CD4-positive, alpha-beta T cell treated with Interferon gamma for 1 hour (primary cell): ENCODE results near the gene MSH3.

Experiments used
- DNase-seq: peaks from one replicate; pipeline ENCODE4 v3.0.0-alpha.2; 2020

MSH3 gene

DNA sequence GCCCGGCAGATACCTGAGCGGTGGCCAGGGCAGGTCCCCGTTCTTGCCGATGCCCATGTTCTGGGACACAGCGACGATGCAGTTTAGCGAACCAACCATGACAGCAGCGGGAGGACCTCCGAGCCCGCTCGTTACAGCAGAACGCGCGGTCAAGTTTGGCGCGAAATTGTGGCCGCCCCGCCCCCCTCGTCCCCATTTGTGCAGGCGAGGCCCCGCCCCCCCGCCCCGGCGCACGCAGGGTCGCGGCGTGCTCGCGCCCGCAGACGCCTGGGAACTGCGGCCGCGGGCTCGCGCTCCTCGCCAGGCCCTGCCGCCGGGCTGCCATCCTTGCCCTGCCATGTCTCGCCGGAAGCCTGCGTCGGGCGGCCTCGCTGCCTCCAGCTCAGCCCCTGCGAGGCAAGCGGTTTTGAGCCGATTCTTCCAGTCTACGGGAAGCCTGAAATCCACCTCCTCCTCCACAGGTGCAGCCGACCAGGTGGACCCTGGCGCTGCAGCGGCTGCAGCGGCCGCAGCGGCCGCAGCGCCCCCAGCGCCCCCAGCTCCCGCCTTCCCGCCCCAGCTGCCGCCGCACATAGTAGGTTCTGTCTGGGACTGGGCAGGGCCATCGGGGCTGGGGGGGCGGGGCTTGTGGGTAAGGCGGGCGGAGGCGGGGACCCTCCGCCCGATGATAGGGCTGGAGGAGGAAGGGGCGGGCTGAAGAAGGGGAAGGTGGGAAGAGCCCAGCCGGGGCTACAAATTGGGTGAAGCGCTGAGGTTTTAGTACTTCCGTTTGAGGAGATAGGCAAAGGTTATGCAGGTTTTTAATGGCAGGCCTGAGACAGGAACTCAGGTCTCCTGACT, at the start of gene MSH3, which contains the start of gene DHFR:
Gene MSH3, plus strand, starts transcription at position 262 of the 840 bp plus-strand sequence. Its CDS starts 76 bp downstream, at position 338.
Gene DHFR, minus strand, starts transcription at position 593 of the 840 bp plus-strand sequence. Its CDS starts 494 bp downstream, at position 99.
- peak; percentile 91 for DNase-seq

DNA sequence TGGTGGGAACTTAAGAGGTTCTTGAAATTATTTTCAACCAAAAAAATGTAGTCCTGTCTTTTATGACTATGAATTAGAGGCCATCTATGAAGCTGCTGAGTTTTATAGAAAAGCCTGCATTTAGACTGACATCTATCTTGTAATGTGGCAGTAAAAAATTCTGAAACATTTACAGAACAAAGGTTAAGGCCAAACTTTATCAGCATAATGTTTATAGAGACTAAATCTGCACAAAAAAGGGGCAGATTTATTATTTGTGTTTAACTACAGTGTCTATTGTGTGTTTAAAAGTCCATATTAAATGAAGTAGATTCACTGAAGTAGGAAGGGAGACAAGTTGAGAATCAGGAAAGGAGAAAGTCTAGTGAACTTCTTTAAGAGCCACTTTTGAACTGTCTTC, 47.1 kb upstream of the MSH3 start:
- no peak for DNase-seq

DNA sequence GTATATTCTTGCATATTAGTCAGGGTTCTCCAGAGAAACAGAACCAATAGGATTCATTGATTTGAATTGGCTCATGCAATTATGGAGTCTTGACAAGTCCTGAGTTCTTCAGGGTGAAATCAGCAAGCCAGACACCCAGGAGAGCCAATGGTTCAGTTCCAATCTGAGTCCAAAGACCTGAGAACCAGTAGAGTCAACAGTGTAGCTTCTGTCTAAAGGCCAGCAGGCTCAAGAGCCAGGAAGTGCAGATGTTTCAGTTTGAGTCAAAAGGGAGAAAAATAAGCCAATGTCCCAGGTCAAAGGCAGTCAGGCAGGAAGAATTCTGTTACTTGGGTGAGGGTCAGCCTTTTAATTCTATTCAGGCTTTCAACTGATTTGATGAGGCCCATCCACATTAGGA, 46.6 kb upstream of the MSH3 start:
- DNase-seq = no peak

DNA sequence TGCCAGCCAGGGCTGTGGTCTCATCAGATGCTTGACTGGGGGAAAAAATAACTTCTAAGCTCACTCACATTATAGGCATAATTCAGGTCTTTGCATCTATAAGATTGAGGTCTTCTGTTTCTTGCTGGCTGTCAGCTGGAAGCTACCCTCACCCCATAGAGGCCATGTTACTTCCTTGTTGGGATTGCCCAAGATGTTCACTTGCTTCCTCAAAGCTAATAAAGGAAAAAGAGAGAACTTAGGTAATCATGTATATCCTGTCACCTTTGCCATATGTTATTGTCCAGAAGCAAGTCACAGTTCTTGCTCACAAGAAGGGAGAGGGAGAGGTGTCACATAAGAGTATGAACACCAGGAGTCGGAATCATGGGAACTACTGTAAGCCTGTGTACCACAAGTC, 45.7 kb upstream of the MSH3 start:
- no peak for DNase-seq

DNA sequence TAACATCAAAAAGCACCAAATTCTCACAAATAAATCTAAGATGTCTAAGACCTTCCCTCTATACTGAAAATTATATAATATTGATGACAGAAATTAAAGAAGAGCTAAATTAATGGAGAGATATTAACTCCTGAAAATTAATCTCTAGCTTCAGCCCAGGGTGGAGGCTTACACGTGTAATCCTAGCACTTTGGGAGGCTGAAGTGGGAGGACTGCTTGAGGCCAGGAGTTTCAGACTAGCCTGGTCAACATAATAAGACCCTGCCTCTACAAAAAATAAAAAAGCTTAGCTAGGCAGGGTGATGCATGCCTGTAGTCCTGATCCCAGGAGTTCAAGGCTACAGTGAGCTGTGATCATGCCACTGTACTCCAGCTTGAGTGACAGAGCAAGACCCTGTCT, 44.8 kb upstream of the MSH3 start:
- DNase-seq = no peak

DNA sequence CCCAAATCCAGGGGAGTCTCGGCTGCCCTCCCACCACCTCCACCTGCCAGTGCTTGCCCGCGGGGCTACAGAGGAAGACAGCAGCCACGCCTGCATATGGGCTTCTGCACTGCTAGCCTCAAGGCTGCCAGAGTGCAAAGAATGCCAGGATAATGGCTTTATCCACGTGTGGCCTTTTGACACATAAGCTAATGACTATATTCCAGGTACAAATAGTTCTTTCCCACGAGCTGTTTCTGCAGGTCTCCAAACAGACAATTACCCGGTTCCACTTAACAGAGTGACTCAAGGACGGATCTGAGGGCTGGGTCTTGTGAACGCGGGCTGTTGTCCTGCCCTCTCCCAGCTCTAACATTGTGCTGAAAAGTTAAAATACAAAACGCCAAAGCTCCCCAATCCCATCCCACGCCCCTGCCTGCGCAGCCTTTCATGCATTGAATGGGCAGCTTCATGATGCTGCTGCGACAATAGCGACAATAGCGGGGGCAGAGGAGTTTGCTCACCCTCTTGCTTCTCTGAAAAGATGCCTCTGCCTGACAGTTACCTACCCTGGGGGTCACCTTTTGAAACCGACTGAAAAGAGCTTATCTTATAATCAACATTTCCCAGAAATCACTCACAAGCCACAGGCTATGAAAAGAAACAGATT, 39.1 kb upstream of the MSH3 start:
- DNase-seq = no peak

DNA sequence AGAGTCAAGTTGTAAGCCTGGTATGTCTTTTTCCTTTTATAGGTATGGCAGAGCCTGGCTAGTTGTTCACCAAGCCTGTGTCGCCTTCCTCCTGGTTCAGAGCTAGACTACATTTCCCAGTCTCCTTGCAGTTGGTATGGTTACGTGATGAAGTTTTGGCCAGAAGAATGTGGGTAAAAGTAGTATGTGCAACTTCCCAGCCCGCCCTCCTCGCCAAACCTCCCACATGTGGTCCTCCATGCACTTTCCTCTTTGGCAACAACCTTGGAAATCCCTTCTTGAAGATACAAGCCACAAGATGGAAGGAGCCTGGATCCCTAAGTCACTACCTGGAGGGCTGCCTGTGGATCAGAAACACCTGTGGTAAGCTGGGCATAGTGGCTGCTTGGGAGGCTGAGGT, 36.0 kb upstream of the MSH3 start:
- DNase-seq = no peak

DNA sequence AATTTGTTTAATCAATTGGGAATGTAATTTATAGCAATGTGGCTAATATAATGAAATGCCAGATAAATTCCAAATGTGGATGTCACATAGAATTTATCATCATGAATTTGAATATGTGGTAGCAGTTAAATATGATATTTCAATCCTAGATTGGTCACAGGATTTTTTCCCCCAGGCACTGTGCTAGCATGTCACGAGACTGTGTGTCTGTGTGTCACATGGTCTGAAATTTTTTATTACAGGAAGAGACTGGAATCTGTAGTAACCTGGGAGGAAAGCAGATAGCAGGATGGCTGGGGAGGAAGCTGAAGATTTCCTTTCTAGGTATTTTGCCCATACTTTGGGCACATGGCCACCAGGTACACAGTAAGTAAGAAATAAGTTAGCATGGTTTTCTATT, 35.4 kb upstream of the MSH3 start:
- DNase-seq = no peak

DNA sequence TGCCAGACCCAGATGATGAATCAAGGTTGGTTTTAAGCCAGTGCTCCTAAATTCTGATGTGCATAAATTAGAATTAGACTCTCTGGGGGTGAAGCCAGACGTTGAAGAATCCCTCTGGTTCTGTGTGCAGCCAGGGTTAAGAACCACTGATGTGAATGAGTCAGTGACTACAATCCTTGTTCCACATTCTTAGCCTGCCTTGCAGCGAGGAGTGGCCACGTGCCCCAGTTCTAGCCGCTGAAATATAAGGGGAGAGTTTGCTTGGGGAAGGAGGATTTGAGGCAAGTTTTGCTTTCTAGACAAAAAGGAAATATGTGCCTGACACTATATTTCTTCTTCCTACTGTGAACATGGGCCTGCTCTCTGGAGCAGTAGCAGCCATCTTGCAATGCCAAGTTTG, 34.2 kb upstream of the MSH3 start:
- DNase-seq = no peak

DNA sequence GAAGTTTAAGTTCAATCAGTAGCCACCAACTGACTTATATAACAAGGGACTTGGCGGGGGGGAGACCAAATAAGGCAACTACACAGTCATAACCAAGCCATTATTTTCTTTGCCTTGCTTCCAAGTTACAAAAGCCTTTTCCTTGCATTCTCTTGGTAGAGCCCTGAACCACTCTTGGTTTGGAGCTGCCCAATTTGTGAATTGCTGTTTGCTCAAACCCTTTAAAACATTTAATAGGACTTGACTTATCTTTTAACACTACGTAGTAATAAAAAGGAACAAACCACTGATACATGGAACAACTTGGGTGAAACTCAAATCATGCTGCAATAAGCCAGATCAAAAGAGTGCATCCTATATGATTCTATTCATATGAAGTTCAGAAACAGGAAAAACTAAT, 31.7 kb upstream of the MSH3 start:
- DNase-seq = no peak

DNA sequence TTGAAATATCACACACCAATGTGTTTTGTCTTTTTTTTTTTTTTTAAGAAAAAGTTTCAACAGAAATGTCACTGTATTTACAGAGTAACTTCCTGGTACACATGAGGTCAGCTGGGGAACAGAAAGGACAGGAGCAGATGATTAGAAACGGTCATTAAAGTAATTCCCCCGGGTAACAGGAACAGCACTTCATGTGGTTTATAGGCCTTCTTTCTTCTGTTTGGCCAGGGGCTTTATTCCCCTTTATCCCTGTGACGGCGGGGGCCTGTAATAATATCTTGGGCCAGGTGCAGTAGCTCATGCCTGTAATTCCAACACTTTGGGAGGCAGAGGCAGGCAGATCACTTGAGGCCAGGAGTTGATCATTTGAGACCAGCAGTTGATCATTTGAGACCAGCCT, 30.5 kb upstream of the MSH3 start:
- no peak for DNase-seq

DNA sequence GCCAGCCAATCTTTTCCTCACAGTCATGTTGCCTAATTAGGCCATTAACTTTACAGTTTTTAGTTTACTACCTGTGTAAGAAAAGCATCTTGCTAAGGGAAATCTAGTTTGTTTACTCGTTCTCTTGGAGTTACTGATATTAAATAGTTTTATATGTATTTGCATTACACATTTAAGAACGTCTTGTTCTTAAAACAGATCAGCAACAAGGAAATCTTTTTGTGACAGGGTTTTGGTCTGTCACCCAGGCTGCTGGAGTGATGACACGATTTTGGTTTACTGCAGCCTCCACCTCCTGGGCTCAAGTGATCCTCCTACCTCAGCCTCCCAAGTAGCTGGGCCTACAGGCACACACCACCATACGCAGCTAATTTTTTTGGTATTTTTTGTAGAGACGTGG, 29.2 kb upstream of the MSH3 start:
- DNase-seq = no peak

DNA sequence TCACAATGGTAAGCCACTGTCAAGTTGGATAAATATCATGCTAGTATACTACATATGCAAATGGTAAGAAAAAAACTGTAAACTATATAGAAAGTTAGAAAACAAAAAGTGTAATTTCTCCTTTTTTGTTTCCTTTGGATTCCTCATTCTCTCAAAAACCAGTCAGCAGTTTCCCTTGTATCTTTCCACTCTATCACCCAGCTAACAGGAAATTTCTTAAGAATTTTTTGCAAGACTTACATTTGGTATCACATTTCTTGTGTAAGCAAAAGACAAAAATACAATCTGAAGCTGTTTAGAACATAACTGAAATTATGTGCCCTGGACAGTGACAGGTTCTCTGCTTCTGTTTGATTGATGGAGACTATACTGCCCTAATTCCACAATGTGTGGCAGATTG, 25.2 kb upstream of the MSH3 start:
- no peak for DNase-seq

DNA sequence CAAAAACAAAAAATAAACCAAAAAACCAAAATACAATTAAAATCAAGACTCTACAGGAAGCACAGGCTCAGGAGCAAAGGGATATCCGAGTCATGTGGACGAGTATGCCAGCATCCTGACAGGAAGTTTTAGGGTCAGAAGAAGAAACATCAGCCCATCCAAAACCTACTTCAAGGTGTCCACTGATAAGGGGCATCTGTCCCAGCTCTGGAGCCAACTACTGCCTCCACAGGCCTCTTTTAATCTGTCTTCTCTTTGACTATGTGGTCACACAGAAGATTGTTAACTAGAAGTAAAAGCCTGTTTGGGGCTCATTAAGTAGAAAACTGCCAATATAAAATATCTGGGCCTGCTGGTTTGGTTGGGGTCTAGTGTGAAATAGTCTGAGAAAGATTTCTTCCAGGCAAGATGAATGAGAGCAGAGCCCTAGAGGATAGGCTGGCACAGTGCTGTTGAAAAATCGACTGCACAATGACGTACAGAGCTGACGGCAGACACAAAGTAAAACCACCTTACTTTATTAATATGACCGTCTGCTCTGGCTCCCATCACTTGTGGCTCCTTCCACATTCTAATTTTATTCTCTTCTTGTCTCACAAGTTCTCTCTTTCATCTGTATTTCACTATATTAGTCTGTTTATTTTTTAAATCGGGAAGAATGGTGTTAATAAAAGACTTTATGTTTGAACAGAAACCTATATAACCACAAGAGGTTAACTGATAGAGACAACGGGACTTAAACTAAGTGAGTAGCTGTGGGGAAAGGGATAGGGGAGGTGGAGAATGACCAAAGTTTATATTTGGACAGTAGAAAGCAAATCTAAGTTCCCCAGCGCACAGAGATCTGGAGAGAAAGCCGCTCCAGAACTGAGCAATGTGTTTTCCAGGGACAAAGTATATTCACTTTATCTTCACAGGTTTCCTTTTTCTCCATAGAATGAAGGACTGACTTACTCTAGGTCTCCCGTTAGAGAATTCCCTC, 22.9 kb upstream of the MSH3 start:
- DNase-seq = no peak

DNA sequence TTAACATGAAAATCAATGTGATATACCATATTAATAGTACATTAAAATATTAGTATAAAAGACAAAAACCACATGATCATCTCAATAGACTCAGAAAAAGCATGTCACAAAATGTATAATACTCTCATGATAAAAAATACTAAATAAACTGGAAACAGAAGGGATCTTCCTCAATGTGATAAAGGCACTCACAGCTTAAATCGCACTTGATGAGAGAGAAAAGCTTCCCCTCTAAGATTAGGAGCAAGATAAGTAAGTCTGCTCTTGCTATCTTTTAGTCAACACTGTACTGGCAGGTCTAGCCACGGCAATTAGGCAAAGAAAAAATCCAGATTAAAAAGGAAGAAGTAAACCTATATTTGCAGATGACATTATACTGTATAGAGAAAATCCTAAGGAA, 21.8 kb upstream of the MSH3 start:
- DNase-seq = no peak

DNA sequence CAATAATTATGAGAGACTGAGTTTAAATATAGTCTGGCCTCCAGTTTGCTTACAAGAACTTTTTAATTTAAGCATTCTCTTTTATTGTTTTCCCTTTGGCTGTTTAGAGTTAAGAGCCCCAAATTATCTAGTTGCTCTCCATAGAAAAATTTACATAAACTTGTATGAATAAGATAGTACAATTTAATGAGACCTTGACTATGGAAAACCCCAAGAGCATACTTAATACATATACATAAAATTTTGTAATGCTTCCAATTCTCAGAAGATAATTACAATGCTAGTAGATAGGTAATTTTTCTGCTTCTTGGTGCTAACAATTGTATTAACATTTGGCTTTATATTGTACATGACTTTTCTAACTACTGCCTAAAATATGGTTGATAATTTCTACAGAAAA, 20.3 kb upstream of the MSH3 start:
- DNase-seq = no peak

DNA sequence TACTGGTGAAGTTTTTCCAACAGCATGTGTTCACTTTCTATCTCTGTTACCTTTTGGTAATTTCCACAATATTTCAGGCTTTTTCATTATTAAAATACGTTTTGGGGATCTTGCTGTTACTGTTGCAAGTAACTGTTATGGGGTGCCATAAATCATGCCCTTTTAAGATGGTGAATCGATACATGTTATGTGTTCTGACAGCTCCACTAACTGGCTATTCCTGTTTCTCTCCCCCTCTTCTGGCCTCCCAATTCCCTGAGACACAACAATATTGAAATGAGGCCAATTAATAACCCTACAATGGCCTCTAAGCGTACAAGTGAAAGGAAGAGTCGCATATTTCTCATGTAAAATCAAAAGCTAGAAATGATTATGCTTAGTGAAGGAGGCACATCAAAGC, 13.1 kb upstream of the MSH3 start:
- DNase-seq = no peak

DNA sequence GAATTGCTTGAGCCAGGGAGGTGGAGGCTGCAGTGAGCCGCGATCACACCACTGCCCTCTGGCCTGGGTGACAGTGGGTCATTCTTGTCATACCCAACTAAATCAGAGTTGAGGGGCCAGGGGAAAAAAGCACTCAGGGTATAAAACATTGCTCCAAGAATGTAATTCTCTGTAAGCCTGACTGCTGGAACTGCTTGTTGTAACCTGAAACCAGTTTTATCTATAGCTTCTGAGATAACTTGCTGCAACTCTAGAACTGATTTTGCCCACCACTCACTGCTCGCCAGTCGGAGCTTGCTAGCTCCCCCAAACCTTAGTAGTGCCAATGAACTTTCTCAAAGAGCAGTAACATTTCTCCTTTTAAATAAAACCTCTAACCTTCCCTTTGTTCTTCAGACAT, 9.6 kb upstream of the MSH3 start:
- DNase-seq = no peak

DNA sequence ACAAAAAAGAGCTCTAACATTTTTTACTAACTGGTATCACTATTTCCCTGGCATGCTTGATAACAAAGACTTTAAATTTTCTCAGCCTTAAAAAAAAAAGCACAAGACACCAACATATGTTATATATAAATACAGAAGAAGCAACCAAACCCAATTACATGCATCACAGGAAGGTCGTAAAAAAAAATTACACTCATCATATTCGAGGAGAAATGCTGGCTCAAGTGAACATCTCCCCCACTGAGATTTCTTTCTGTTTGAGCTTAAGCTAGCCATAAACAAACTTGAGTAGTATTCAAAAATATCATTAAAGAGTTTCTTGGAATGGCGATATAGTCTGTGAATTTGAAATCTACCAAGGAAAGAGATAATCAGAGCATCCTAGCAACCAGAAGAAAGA, 7.5 kb upstream of the MSH3 start:
- no peak for DNase-seq

DNA sequence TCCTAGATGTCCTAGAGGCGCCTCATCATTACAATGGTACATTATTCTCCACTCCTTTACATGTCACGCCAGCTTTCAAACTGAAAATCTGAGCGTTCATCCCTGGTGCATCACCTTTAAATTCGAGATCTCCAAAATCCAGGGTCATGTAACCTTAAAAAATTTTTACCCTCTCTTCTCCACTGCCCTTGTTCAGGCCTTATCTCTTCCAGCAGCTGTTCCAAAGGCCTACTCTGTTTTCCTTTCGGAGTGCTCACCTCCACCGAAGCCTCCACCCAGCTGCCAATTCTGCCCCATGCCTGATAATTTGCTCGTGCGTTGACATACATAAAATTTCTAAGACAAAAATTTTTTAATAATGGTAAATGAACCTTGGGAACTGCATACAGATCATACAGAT, 950 bp upstream of the MSH3 start:
- no peak for DNase-seq

DNA sequence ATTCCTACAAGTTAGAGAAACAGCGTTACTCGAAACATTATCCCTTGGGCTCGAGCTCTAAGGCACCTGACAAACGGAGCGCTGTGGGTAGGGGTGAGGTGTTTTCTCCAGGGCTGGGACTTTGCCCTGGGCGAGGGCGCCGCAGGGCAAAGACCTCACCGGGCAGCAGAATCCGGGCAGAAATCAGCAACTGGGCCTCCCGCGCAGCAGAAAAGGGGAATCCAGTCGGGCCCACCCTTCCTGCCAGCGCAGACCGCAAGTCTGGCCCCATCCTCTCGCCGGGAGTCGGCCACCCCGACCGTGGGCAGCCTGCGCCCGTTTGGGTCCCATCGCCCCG, 430 bp upstream of the MSH3 start:
- no peak for DNase-seq

DNA sequence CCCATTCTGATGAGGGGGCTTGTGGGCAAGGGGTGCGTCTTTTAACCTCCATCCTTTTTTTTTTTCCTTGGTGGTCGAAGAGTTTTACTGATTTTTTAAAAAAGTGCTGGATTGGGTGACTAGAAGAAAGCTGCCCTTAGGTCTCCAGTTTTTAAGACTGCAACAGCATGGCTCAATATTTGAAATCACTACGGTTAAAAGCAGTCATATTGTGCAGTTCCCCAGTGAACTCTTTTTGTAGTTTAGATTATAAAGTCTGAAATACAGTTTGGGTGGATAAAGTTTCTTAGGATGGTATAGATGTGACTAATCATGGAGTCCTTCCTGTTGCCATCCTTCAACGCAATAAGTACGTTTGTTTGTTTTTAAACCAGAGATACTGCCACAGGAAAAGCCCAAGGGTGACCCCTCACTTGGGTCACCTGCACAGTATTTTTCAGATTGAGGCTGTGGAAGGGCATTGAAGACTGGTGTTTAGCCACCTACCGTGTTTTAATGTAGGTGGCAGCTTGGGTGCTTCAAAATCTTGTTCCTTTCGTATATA, 851 bp downstream of the MSH3 start:
- no peak for DNase-seq

DNA sequence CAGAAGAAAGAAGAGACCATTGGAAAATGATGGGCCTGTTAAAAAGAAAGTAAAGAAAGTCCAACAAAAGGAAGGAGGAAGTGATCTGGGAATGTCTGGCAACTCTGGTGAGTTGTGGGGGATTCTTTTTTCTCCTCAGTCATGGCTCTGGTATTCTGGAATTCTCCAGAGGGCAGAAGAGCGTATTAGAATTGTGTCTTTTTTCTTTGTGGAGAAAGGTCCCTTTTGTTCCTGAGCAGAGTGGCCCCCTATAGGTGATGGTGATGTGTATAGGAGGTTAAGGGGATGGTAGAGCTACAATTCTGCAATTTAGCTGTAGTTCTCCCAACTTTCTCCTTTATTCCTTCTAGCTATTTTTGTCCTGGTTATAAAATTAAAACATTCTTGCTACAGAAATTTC, 2.0 kb downstream of the MSH3 start:
- no peak for DNase-seq
